SU-DHL-6 (cell line): ENCODE data around the gene CHIA.
"Not testable (repeated sequence)": the region's sequence is repeated elsewhere in the genome, so short reads cannot be mapped to it uniquely, and the experiment has no call there.

Experiments used
- H2AFZ ChIP-seq: fragments of 200-600 bp; sonication (generic); 2 replicates; pipeline ENCODE4 v1.6.1; 2014; ENCODE audit warnings: low read depth, mild to moderate bottlenecking, moderate library complexity, mixed read lengths, antibody characterized with exemption, low read length; ENCODE audit not compliant: severe bottlenecking
- H3F3A ChIP-seq: fragments of 200-600 bp; shearing (Covaris generic); 2 replicates; pipeline ENCODE4 v1.6.0; 2016; ENCODE audit warnings: antibody characterized with exemption, mild to moderate bottlenecking; ENCODE audit not compliant: insufficient read depth
- H3K27ac ChIP-seq: fragments of 200-600 bp; sonication (generic); 2 replicates; pipeline ENCODE4 v1.5.1; 2016; ENCODE audit warnings: low read depth, mild to moderate bottlenecking, low read length, moderate library complexity, mixed read lengths
- H3K27me3 ChIP-seq: fragments of 200-600 bp; sonication (generic), shearing (Covaris generic); 2 replicates; pipeline ENCODE4 v1.6.0; 2014; ENCODE audit warnings: mild to moderate bottlenecking, low read length
- H3K36me3 ChIP-seq: fragments of 200-600 bp; sonication (generic); 2 replicates; pipeline ENCODE4 v1.6.1; 2014; ENCODE audit warnings: mild to moderate bottlenecking, low read length, mixed read lengths
- H3K4me2 ChIP-seq: fragments of 300-600, 200-600 bp; shearing (Covaris generic), sonication (generic); 2 replicates; pipeline ENCODE4 v1.6.0; 2014; ENCODE audit warnings: low read length, low read depth, mild to moderate bottlenecking; ENCODE audit not compliant: poor library complexity, severe bottlenecking
- H3K4me3 ChIP-seq: fragments of 200-600 bp; sonication (generic); 2 replicates; pipeline ENCODE4 v1.5.1; 2014; ENCODE audit warnings: antibody characterized with exemption, low read length, mild to moderate bottlenecking, mixed read lengths; ENCODE audit not compliant: insufficient read depth, poor library complexity, severe bottlenecking
- H3K79me2 ChIP-seq: fragments of 200-600 bp; sonication (generic); 2 replicates; pipeline ENCODE4 v1.6.1; 2014; ENCODE audit warnings: mild to moderate bottlenecking, low read length, moderate library complexity; ENCODE audit not compliant: insufficient read depth
- H3K9ac ChIP-seq: fragments of 200-600 bp; sonication (generic); 2 replicates; pipeline ENCODE4 v1.7.0; 2014; ENCODE audit warnings: mild to moderate bottlenecking, low read length
- H3K9me2 ChIP-seq: fragments of 200-600 bp; sonication (generic); replicated peaks from 2 replicates; pipeline ENCODE4 v1.6.1; 2014; ENCODE audit warnings: low read length; ENCODE audit not compliant: insufficient read depth
- H3K9me3 ChIP-seq: fragments of 200-600 bp; sonication (generic); 2 replicates; pipeline ENCODE4 v1.6.1; 2014; ENCODE audit warnings: low read length, mixed read lengths; ENCODE audit not compliant: insufficient read depth
- H4K20me1 ChIP-seq: fragments of 200-600 bp; sonication (generic); 2 replicates; pipeline ENCODE4 v1.6.1; 2014; ENCODE audit warnings: low read depth, mild to moderate bottlenecking, antibody characterized with exemption, low read length, moderate library complexity, mixed read lengths
- CTCF ChIP-seq: fragments of 200-600 bp; sonication (generic); IDR thresholded peaks from one replicate; pipeline ENCODE4 v1.5.1; 2017; ENCODE audit warnings: antibody characterized with exemption, mild to moderate bottlenecking, low read length, moderate library complexity; ENCODE audit not compliant: insufficient read depth, poor library complexity, severe bottlenecking
- EZH2phosphoT487 ChIP-seq: fragments of 200-600 bp; sonication (generic), shearing (Covaris generic); conservative IDR thresholded peaks from 2 replicates; pipeline ENCODE4 v1.6.1; 2018; ENCODE audit warnings: mild to moderate bottlenecking, antibody characterized with exemption, low read length, moderate library complexity, mixed read lengths

CHIA gene

GRCh38 chr1:111354584-111354983, 63.9 kb downstream of the CHIA start:
- Histone ChIP-seq H4K20me1 (no peaks in the 10 kb centered on the region), H3K9me3 (no peaks in the 10 kb centered on the region), H3K36me3 (no peaks in the 10 kb centered on the region), H3K79me2 (no peaks in the 10 kb centered on the region), H3K27ac (no peak overlapping the region), H3K4me3 (no peak overlapping the region), H3K9ac (no peak overlapping the region), H3K27me3 (no peaks in the 10 kb centered on the region), H3K9me2 (no peaks in the 10 kb centered on the region), H3K4me2 (no peak overlapping the region), H2AFZ (no peak overlapping the region), H3F3A (no peaks in the 10 kb centered on the region)
- TF ChIP-seq CTCF (no peak), EZH2phosphoT487 (no peak)

- H2AFZ ChIP-seq = no peak overlapping the region
These were observed 68.3 kb downstream of the CHIA start for GRCh38 chr1:111358964-111359363.

GRCh38 chr1:111359376-111359775, 68.7 kb downstream of the CHIA start:
- H3K79me2 ChIP-seq = no peaks in the 10 kb centered on the region
- no peak for TF ChIP-seq EZH2phosphoT487
- no peak for TF ChIP-seq CTCF
- no peaks in the 10 kb centered on the region for H3K27me3 ChIP-seq

More at GRCh38 chr1:111358964-111359363, 68.3 kb downstream of the CHIA start:
- Histone ChIP-seq H3K36me3 (no peaks in the 10 kb centered on the region), H3K9ac (no peak overlapping the region), H3K4me2 (no peak overlapping the region), H3K27me3 (no peaks in the 10 kb centered on the region), H3K79me2 (no peaks in the 10 kb centered on the region), H3K27ac (no peak overlapping the region), H3F3A (no peaks in the 10 kb centered on the region), H3K9me3 (no peaks in the 10 kb centered on the region), H4K20me1 (no peaks in the 10 kb centered on the region), H3K4me3 (no peak overlapping the region), H3K9me2 (no peaks in the 10 kb centered on the region)
- TF ChIP-seq CTCF = no peak
- no peak for TF ChIP-seq EZH2phosphoT487

GRCh38 chr1:111360257-111360656, 69.6 kb downstream of the CHIA start:
- H3K9me3 ChIP-seq, H3K4me3 ChIP-seq, H2AFZ ChIP-seq, H3K9me2 ChIP-seq, H3K9ac ChIP-seq, H3F3A ChIP-seq, H4K20me1 ChIP-seq, H3K27ac ChIP-seq, H3K4me2 ChIP-seq, H3K27me3 ChIP-seq, H3K79me2 ChIP-seq, H3K36me3 ChIP-seq: not testable (repeated sequence)

More at GRCh38 chr1:111359376-111359775, 68.7 kb downstream of the CHIA start:
- Histone ChIP-seq H3K9me2 (no peaks in the 10 kb centered on the region), H3F3A (no peaks in the 10 kb centered on the region), H4K20me1 (no peaks in the 10 kb centered on the region), H3K27ac (no peak overlapping the region), H3K9me3 (no peaks in the 10 kb centered on the region), H3K9ac (no peak overlapping the region), H3K36me3 (no peaks in the 10 kb centered on the region), H3K4me3 (no peak overlapping the region), H3K4me2 (no peak overlapping the region), H2AFZ (no peak overlapping the region)
